GM21515 (cell line): ENCODE results near the gene CLDN7.
A peak's percentile ranks its signal among the peaks of the same experiment; 100 is the strongest.
"Not testable (repeated sequence)": the region's sequence is repeated elsewhere in the genome, so short reads cannot be mapped to it uniquely, and the experiment has no call there.

Experiments used
- ATAC-seq: cut with Tn5 transposase; IDR thresholded peaks from one replicate; pipeline ENCODE4 v1.9.1; 2021; ENCODE audit not compliant: unreplicated experiment

CLDN7 gene

DNA sequence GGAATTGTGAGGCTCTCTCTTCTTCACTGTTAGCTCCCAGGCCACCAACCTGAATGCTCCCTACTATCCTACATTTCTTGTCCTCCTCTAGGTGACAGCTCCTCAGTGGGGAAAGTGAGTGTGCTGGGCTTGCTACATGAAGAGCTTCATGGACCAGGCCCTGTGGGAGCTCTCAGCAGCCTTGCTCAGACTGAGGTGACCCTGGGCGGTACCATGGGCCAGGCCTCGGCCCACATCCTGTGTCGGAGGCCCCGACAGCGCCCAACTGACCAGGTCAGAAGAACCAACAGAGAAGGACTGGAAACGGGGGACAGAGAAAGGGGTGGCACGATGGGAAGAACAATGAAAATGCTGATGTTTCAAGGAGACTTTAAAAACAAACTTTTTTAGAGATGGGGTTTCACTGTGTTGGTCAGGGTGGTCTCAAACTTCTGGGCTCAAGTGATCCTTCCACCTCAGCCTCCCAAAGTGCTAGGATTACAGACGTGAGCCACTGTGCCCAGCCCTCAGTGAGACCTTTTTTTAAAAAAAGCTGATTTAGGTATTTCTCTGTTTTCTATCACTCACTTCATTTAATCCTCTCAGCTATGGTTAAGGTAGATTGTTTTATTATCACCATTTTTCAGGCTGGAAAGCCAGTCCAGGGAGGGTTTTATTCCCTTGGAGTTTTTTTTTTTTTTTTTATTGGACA, 5.4 kb downstream of the CLDN7 start:
- ATAC-seq = no peak

DNA sequence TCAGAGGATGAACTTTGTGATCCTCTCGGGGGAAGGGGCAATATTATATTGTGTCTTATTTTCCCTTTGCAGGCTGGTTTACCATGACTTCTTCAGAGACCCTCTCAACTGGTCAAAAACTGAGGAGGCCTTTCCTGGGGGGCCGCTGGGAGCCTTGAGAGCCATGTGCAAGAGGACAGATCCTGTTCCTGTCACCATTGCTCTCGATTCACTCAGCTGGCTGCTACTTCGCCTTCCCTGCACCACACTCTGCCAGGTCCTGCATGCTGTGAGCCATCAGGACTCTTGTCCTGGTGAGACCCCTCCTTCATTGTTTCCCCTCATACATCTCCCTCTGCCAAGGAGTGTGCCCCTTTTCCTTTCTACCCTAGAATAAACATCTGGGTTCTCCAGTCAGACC, 7.8 kb downstream of the CLDN7 start:
- no peak for ATAC-seq

DNA sequence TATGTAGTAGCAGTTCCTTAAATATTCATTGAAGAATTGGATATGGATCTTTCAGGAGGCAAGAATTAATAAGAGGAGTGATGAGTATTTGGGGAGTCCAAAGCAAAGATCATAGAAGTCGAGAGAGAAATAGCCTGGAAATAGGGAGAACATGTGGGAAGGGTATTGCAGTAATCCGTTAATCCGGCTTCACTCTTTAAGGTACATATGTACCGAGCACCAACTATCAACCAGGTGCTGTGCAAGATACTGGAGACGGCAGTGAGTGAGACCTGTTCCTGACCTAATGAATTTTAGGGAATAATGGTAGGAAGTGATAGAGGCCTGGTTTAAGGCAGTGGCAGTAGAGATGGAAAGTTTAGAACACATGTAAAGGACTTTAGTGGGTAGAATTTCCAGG, 9.2 kb downstream of the CLDN7 start:
- no peak for ATAC-seq

DNA sequence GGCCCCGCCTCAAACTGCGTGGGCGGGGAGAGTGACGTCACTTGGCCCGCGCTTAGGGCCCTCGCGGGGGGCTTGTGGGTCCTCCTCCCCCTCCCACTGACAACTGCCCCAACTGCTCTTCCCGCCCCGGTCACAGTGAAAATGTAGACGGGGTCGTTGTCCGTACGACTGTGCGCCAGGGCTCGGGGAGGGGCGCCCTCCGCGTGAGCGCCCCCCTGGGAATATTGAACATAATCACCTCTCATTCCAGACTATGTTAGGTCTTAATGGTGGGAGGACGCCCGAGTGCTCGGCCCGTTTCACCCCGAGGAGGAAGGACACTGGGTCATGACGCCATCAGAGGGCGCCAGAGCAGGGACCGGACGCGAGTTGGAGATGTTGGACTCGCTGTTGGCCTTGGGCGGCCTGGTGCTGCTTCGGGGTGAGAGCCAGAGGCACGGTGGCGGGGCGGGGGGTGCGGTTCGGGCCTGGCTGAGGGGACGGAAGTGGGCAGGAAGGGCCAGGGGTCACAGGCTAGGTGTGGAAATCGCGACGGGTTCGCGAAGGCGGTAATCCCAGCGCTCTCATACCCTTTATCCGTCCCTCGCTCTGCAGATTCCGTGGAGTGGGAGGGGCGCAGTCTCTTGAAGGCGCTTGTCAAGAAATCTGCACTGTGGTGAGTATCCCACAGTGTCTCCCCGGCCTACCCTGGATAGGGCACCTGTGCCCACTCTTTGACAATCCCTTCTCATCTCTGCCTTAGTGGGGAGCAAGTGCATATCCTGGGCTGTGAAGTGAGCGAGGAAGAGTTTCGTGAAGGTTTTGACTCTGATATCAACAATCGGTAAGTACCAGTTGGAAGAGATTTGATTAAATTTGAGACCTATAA, 9.9 kb downstream of the CLDN7 start, which contains the start of gene ELP5:
Gene ELP5 (plus strand): TSS at position 40 of the 868 bp plus-strand sequence. CDS start 336 bp downstream, at position 376.
- ATAC-seq = peak; percentile 46

GRCh38 chr17:7251661-7252175, 10.6 kb downstream of the CLDN7 start, which contains the start of gene CTDNEP1:
CTDNEP1 (minus strand) TSS chr17:7251734; CDS start chr17:7251296, 438 bp downstream.
- ATAC-seq = peak; percentile 78

DNA sequence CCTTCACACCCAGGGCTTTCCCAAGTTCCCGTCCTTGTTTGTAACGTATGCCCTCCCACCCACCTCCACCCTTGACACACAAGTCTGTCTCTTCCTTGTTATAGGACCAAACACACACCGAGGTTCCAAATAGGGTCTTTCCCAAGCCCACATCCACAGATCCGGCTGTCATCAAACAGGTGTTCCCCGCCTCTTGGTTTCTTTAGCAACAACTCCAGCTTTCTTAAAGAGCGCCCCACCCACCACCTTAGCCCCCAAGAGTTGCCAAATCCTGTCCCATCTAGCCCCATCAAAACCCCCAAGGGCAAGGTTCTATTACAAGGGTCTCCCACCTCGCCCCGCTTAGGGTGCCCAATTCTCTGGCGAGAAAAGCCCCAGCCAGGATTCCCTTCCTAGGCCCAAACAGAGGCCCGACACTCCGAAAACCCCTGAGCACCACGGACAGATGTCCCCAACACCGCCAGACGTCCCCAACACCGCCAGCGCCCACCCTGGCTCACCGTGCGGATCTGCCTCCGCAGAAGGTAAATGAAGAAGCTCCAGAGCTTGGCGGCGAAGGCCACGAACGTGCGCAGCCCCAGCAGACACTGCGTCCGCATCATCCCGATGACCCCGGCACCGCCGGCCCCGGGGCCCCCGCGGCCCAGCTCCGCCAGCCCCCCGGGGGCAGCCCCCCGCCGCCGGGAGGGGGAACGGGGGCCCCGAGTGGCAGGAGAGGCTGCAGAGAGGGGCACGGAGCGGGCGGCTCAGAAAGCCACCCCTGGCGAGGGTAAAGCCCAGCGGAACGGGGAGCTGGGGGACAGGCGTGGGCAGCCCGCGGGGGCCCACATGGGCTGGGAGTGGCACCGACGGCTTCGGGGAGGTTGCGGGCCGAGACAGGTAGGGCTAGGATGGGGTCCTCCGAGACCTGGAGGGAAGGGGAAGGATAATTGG, 11.3 kb downstream of the CLDN7 start:
- no peak for ATAC-seq

DNA sequence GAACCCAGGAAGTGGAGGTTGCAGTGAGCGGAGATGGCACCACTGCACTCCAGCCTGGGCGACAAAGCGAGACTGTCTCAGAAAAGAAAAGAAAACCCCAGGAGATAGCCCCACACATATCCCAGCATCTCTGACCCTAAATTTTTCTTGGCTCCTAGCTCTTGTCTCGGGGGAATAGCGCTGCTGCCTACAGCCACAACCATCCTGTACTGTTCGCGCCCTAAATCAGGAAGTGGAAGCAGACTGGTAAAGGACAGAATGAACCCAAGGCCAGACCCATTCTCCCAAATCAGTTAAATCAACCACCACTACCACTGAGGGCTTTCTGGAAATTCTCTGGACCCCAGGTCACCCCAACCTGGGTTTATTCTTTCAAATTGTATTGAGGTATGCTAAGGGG, 12.4 kb downstream of the CLDN7 start:
- no peak for ATAC-seq

- ATAC-seq = no peak
These were observed 13.1 kb downstream of the CLDN7 start for GRCh38 chr17:7249214-7249613.

DNA sequence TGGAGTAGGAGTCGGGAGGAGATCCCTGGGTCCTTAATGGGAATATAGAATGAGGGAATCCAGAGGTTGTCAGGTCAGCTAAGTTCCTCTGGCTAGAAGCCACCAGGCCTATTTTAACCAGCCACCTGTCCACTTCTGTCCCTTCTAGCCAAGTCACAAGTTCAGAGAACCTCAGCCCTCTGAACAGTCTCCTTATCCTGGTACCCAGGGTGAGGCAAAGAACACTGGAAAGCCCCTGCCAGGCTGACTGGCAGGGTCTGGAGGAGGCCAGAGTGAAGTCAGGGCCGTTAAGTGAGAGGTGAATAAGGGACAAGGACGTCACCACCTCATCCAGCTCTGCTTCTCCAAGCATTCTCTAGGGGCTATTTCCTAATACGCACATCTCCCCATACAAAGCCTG, 13.5 kb downstream of the CLDN7 start:
- ATAC-seq = no peak

GRCh38 chr17:7246779-7247178, 15.5 kb downstream of the CLDN7 start:
- no peak for ATAC-seq

- not testable (repeated sequence) for ATAC-seq
These were observed 18.4 kb downstream of the CLDN7 start for GRCh38 chr17:7243838-7244237.

GRCh38 chr17:7243453-7243729, 18.9 kb downstream of the CLDN7 start:
- ATAC-seq = no peak

DNA sequence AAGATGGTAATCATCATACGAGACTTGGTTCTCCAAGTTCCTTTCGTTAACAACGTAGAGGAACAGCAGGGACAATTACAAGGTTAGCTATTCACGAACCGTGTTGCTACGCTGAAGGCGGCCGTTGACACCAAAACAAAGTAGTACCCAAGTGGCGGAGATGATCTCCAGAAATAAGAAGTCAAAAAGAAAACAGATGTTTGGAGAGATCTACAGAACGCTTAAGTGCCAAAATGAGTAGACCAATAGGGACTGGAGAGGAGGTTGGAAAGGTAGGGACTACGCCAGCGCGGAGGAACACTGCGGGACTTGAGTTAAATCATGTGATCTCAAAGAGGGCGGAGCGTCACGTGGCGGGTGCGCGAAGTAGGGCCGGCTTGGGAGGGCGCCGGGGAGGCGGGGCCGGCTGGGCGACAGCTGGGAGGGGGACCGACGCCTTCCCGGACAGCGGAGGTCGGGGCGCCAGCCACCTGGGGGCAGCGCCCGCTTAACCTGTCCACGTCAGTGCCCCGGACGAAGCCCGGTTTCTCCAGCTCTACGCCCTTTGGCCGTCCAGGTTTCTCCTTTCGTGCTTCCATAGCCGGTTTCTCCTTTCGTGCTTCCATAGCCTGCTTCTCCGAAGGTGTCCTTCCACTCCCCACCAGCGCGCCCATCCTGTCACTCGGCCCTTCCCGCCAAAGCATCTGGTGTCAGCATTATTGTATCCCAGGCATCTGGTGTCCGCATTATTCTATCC, 19.4 kb downstream of the CLDN7 start:
- peak; percentile 39 for ATAC-seq

DNA sequence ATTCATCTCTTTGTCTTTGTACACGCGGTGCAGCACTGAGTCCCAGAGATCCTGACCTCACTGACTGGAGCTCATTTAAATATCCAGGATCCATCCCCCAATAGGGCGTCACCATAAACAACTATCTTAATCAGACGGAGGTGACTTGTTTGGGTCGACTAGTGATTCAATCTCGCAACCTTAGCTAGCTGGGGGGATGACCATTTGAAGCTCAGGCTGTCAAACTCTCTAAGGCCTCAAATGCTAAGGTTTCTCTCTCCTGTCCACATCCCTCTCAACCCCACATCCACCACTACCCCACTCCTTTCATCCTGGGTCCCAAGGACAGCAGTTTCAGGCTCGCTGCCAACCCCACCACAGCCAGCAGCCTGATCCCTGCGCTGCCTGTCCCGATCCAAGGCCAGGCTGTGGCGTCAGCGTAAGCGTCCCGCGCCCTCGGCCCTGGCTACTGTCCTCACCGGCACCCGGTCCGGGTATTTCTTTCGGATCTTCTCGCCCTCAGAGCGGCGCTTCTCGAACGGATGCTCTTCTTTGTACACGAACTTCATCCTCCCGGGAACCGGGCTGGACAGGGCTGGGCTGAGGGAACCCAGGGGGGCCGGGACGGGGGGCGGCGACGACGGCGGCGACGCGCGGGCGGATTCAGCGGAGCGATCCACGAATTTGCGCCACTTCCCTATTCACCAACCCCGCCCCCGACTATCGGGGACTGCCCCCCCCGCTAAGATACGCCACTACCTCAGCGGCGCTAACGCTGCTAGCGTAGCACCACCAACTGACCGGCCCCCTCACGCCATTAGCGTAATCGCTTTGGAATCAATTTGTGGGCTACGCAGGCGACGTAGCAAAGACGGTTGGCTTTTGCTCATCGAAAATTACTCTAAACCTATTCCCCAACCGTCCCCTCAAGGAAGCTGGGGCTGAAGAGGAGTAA, 20.2 kb downstream of the CLDN7 start, which contains the start of gene GABARAP:
Gene GABARAP (minus strand): TSS at position 667 of the 934 bp plus-strand sequence. CDS start 119 bp downstream, at position 548.
- peak; percentile 20 for ATAC-seq

- ATAC-seq = no peak
These were observed 21.1 kb downstream of the CLDN7 start for GRCh38 chr17:7241090-7241733.

- ATAC-seq = no peak
These were observed 21.9 kb downstream of the CLDN7 start for GRCh38 chr17:7240375-7240774.

- peak; percentile 39 for ATAC-seq
These were observed 22.9 kb downstream of the CLDN7 start, which contains the start of gene PHF23 for GRCh38 chr17:7239091-7240027. PHF23 (minus strand) TSS chr17:7239457; CDS start chr17:7239279, 178 bp downstream.
